GM20431 (cell line): ENCODE measurements around the gene NOB1.

Experiments
- in situ Hi-C: fragments of 300-500 bp; cut with MseI, MboI; formaldehyde crosslinking; loops from one replicate; pipeline ENCODE4 v1.15.0; 2020; ENCODE audit warnings: low sequenced_read_pairs; ENCODE audit not compliant: unreplicated experiment

NOB1 gene

DNA sequence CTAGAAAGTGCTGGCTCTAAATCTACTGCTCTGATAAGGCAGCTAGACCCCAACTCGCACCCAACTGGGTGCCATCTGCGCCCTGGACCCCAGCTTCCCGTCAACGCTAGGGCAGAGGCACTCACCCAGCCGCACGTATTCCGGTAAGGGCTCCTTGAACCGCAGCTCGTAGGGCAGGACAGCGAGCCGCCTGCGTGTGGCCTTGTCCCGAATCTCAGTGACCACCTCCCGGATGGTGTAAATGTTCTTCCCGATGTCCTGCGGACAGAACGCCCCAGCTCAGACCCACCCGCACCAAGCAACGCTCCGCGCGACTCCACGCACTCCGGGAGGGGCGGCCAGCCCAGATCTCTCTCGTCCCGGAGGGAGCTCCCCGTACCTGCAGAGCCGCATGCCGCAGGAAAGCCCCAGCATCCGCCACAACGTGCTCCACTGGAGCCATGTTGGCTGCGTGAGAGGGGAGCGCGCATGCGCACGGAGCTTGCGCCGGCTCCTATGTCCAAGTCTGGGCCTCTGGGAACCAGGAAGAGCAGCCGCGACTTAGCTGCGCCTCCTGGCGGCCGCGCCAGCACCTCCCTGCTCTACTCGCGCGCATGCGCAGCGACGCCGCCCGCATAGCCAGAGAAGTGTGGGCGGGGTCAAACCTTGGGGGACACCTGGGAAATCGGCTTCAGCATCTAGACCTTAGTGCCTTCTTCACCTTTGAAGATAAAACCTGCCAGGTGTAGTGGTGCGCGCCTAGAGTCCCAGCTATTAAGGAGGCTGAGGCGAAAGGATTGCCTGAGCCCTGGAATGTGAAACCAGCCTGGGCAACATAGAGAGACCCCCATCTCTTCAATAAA lies at the start of gene NOB1:
TSS of gene NOB1 (minus strand) at position 458 of the 842 bp plus-strand sequence. CDS start at position 442, 16 bp downstream.
- in situ Hi-C loops, result no loop called here

- in situ Hi-C loops, result no loop called here
These were observed 49.6 kb upstream of the NOB1 start for GRCh38 chr16:69804297-69804696.

DNA sequence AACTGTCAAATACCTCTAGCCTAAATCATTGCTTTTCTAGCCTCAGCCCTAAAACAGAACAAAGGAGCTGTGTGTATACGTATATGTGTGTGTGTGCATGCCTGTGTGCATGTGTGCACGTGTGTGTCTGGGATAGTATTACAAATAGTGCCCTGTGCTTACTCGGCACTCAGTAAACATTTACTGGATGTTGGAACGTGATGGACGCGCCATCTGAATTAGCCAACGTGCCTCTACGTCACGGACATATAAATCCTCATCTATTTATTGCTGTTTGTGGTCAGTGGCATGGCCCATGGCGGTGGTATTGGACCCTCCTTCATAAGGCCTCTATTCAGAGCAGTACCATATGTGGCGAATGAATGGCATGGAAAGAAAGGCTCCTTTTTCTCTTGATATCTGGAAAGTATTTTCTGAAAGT lies 44.9 kb upstream of the NOB1 start:
- in situ Hi-C loops, result loop anchor here (10.0 kb wide), 2 partner anchors 65 to 135 kb away; no protein-coding TSS in a partner anchor

GRCh38 chr16:69798466-69798865 lies 43.7 kb upstream of the NOB1 start:
- in situ Hi-C loops, result loop anchor here (10.0 kb wide), 2 partner anchors 66 to 136 kb away; no protein-coding TSS in a partner anchor

DNA sequence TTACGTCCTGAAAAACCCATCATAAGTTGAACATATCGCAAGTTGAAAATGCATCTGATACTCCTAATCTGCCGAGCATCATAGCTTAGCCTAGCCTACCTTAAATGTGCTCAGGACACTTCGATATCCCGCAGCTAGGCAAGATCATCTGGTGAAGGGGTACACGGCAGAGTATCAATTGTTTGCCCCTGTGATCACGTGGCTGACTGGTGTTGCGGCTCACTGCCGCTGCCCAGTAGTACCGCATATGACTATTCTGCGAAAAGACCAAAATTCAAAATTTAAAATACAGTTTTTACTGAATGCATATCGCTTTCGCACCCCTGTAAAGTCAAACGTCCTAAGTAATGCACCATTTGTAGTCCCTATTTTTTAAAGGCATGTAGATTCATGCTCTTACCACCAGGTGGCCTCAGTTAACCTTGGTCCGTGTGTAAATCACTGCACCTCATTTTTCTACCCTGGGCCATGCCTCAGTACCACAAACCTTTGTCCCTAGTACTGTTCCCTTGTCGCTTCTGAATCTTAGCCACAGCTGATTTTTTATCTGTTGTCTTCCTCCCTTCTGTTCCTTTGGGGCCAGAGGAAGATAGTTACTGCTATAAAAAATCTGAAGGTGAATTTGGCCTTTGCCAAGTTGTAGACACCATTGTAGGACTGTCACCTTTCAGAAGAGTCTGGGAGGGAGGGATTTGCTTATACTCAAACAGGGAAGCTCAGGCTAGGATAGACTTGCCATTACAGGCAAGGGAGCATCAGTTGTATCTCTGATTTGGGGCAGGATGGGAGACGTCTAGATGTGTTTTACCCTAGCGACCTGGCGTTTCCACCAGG lies 41.8 kb upstream of the NOB1 start:
- in situ Hi-C loops, result loop anchor here (10.0 kb wide), 2 partner anchors 68 to 138 kb away; no protein-coding TSS in a partner anchor

- in situ Hi-C loops, result loop anchor here (10.0 kb wide), 2 partner anchors 70 to 140 kb away; no protein-coding TSS in a partner anchor
These were observed 39.8 kb upstream of the NOB1 start for GRCh38 chr16:69794486-69794885.

DNA sequence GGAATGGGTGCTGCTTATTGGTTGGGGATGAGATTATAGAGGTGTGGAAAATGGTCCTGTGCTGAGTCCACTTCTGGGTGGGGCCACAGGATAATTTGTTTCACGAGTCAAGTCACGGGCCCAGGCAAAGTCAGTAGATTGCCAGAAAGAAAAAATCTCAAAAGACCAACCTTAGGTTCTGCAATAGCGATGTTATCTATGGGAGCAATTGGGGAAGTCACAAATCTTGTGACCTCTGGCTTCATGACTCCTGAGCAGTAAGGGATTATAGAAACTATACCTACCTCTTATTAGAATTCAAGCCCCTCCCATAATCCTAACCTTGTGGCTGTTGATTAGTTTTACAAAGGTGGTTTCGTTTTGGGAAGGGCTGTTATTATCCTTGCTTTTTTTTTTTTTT lies 38.8 kb upstream of the NOB1 start:
- in situ Hi-C loops, result loop anchor here (10.0 kb wide), 2 partner anchors 71 to 141 kb away; no protein-coding TSS in a partner anchor

GRCh38 chr16:69791391-69791847 lies 36.7 kb upstream of the NOB1 start:
- in situ Hi-C loops, result loop anchor here (10.0 kb wide), 2 partner anchors 73 to 143 kb away; no protein-coding TSS in a partner anchor

- in situ Hi-C loops, result no loop called here
These were observed 33.2 kb upstream of the NOB1 start for GRCh38 chr16:69787883-69788282.

DNA sequence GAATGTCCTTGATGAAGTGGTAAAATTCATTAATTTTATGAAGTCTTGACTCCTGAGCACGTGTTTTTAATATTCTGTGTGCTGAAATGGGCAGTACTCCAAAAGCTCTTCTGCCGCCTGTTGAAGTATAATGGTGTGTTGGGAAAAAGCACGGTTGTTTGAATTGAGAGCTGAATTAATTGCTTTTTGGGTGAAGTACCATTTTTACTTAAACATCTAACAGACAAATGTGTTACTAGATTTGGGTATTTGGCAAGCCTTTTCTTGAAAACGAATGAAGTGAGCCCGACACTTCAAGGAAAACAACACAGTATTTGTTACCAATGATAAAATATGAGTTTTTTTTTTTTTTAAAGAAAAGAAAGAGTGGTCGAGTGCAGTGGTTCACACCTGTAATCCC lies 29.9 kb upstream of the NOB1 start:
- in situ Hi-C loops, result no loop called here

- in situ Hi-C loops, result no loop called here
These were observed 26.4 kb upstream of the NOB1 start for GRCh38 chr16:69781118-69781517.

DNA sequence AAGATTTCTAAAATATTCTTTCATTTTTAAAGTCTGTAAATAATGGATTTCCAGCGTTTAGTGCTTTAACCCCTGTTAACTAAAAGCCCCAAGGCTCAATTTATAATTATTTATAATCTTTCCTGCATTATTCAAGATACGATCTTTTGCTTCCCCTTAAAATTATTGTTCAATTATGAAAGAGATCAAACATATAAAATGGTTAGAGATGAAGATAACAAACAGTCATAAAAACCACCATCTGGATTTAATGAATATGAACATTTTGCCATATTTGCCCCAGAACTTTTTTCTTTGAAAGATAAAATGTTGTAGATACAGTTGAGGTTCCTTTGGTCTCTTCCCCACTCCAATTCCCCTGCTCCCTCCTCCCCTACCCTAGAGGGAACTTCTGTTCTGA lies 25.0 kb upstream of the NOB1 start:
- in situ Hi-C loops, result no loop called here

- in situ Hi-C loops, result no loop called here
These were observed 20.8 kb upstream of the NOB1 start for GRCh38 chr16:69775563-69775962.

GRCh38 chr16:69773260-69773947 lies 18.7 kb upstream of the NOB1 start:
- in situ Hi-C loops, result no loop called here

- in situ Hi-C loops, result no loop called here
These were observed 16.9 kb upstream of the NOB1 start for GRCh38 chr16:69771651-69771967.

- in situ Hi-C loops, result no loop called here
These were observed 14.7 kb upstream of the NOB1 start for GRCh38 chr16:69769404-69769803.

DNA sequence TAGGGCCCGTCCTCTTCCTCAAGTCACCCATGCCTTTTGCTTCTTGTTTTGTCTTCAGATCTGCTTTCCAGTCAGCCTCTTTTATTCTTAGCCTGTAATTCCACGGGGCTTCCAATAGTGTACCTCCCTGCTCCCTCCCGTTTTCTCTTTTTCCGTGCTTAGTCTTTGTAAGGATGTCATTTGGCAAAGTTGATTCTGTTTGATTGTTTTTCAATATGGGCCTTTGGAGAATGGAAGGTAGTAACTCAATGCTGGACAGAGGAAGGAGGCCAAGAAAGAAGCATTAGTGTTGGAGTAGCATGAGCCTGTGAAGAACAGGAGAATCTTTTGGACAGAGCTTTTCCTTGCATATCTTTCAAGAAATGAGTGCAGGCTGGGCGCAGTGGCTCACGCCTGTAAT lies 13.9 kb upstream of the NOB1 start:
- in situ Hi-C loops, result no loop called here

DNA sequence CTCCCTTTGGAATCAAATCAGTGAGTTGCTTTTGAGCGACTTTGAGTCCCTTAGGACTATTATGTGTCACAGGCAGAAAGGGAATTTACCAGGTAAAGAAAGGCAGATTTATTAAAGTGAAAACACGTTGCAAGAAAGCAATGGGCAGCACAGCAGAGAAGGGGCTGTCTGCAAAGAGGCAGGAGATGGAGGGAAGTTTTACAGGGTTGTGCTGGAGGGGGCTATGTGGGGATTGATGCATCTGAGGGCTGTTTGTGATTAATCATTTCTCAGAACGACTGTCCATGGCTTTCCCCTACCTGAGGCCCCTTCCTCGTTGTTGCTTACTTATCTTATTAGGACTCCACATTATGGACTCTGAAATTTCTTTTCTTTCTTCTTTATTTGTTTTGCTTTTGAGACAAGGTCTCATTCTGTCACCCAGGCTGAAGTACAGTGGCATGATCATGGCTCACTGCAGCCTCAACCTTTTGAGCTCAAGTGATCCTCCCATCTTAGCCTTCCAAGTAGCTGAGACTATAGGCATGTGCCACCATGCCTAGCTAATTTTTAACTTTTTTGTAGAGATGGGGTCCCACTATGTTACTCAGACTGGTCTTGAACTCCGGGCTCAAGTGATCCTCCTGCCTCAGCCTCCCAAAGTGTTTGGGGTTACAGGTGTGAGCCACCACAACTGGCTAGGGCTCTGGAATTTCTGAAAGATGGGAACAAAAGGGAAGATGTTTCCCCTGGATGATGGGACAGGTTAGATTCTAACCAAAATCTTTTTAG lies 12.9 kb upstream of the NOB1 start:
- in situ Hi-C loops, result no loop called here

GRCh38 chr16:69763599-69763942 lies 8.8 kb upstream of the NOB1 start:
- in situ Hi-C loops, result no loop called here
